GM18873 (cell line): ENCODE results near the gene SUPT3H.
A peak's percentile ranks its signal among the peaks of the same experiment; 100 is the strongest.

Experiments
- ATAC-seq: cut with Tn5 transposase; IDR thresholded peaks from one replicate; pipeline ENCODE4 v1.9.1; 2021; ENCODE audit warnings: mild to moderate bottlenecking, moderate library complexity, moderate number of reproducible peaks; ENCODE audit not compliant: unreplicated experiment, low FRiP score

The SUPT3H gene

GRCh38 chr6:45027126-45027525, 350.6 kb downstream of the SUPT3H start:
- ATAC-seq: no peak

DNA sequence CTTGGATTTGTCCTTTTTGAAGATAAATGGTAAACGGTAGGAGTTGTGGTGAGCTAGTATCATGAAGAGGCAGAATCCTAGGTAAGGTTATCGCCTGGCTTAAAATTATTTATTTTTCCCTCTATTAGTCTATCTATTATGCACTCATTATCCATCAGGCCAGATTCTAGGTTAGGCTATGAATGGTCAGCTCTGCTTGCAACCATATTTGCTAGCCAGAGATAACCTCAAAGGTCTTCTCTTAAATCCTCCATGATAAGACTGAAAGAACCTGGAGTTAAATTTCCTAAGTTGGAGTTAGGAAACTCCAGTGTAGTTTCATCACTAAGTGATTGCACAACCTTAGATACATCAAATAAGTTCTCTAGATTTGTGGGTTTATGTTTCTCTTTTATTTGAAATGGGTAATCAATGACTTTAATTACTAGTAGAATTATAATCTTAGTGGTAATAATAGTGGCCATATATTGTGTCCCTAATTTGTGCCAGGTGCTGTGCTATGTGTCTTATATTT, 351.7 kb downstream of the SUPT3H start:
- ATAC-seq: no peak

DNA sequence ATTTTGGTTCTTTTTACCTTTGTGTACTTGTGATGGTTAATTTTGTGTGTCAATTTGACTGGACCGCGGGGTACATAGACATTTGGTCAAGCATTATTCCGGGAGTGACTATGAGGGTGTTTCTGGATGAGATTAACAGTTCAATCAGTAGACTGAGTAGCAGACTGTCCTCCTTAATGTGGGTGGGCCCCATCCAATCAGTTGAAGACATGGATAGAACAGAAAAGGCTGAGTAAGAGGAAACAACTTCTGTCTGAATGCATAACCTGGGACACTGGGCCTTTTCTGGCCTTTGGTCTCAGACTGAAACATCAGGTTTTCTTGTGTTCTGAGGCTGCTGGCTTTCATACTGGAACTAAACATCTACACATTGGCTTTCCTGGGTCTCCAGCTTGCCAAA, 353.1 kb downstream of the SUPT3H start:
- no peak for ATAC-seq

GRCh38 chr6:45021676-45022075, 356.1 kb downstream of the SUPT3H start:
- ATAC-seq: no peak

- ATAC-seq: no peak
These were observed 365.0 kb downstream of the SUPT3H start for GRCh38 chr6:45012687-45013086.

DNA sequence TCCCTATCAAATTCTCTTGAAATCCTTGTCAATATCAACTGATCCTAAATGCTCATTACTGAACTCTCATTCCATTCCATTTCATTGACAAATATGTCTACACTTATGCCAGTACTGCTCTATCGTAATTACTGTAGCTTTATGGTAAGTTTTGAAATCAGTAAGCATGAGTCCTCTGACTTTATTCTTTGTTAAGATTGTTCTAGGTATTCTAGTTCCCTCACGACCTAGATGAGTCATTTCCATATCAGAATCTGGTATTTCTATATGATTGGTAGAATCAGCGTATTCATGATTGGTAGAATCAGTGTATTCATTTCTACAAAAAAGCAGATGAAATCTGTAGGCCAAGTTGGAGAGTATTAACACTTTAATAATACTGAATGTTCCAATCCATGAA, 368.2 kb downstream of the SUPT3H start:
- ATAC-seq: no peak

GRCh38 chr6:45006893-45007292, 370.8 kb downstream of the SUPT3H start:
- no peak for ATAC-seq

DNA sequence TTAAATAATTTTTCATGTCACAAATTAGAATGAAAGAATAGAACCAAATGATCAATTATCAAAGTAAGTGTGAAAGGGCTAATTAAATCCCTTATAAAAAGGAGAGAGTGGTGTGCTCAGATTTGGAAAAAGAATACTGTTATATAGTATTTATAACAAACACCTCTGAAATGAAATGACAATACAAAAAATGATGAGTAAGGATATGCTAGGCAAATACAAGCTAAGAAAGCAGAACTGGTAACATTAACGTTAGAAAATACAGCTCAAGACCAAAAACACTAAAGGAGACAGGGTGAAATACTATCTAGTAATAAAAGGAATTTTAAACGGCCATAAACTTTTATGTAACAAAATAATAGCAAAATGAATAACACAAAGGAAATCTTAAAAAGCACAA, 373.8 kb downstream of the SUPT3H start:
- no peak for ATAC-seq

DNA sequence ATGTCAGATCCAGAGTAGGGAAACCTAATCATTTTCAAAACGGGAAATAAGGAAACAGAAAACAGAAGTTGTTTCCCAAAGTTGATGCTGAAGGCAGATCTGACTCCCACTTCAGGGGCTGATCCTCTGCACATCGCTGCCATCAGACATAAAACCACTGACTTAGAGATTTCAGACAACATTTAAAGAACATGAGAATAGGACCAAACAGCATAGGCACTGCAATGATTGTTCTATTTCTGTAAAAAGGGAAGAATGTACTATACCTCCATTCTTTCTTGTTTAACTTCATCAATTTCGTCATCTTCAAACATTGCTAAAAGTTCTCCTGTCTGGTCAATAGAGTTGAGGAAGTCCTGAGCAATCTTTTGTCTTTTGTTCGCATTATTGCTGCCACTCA, 374.3 kb downstream of the SUPT3H start:
- no peak for ATAC-seq

GRCh38 chr6:45002390-45003105, 375.2 kb downstream of the SUPT3H start:
- no peak for ATAC-seq

GRCh38 chr6:45001663-45002062, 376.1 kb downstream of the SUPT3H start:
- ATAC-seq: peak; percentile 96

DNA sequence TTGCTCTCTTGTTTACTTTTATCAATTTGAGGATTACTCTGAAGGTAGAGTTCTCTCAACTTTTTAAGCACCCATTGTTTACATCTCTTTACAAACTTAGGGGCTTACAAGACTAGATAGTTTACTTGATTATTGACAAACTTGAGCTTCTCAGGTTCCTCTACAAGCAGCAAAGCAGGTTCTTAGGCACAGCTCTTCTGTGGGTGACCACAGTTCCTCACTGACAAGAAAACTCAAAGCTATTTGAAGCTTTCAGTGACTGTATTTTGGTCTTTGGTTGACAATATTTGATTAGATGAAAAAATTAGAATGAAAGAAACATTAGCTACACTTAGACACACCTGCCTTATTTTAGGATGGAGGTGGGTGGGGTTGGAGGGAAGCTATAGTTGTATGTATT, 376.9 kb downstream of the SUPT3H start:
- no peak for ATAC-seq

DNA sequence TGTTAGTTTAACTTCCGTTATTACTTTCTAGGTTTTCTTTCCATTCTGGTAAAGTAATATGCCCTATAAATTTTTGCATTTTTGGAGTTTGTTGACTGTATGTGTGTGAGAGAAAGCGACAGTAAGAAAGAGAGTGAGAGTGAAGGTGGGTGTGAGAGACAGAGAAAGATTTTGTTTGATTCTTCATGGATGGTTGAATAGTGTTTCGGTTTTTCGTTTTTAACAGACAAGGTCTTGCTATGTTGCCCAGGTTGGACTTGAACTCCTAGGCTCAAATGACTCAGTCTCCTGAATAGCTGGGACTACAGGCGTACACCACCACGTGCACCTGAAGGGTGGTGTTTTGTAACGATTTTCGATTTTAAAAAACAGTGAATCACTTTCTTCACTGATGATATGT, 378.7 kb downstream of the SUPT3H start:
- no peak for ATAC-seq

DNA sequence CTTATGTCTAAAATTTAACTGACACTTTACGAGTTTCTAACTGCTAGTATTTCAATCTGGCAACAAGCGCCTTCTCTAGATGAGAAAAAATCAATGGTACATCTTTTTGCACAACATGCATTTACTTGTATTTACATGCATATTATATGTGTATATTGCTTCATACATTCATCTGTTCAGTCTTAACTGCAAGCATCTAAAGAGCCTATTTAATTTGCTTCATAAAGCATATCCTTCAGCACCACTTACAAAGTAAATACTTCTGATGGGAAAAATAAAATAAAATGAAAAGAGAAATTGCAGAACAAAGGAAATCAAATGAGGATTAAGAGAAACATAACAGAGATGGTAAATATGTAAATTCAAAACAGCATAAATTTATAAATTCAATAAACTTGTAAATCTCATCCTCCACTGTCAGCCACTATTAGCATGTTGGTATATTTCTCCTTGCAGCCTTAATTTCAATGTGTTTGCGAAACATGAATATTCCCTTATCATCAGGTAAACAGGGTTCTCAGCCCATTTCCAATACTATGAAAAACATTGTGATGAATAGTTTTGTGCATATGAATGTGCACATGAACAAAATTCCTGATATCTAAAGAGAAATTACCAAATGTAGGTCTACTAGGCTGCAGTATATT, 382.1 kb downstream of the SUPT3H start:
- ATAC-seq: no peak

GRCh38 chr6:44989391-44989790, 388.3 kb downstream of the SUPT3H start:
- ATAC-seq: no peak

- no peak for ATAC-seq
These were observed 392.7 kb downstream of the SUPT3H start for GRCh38 chr6:44985006-44985405.

DNA sequence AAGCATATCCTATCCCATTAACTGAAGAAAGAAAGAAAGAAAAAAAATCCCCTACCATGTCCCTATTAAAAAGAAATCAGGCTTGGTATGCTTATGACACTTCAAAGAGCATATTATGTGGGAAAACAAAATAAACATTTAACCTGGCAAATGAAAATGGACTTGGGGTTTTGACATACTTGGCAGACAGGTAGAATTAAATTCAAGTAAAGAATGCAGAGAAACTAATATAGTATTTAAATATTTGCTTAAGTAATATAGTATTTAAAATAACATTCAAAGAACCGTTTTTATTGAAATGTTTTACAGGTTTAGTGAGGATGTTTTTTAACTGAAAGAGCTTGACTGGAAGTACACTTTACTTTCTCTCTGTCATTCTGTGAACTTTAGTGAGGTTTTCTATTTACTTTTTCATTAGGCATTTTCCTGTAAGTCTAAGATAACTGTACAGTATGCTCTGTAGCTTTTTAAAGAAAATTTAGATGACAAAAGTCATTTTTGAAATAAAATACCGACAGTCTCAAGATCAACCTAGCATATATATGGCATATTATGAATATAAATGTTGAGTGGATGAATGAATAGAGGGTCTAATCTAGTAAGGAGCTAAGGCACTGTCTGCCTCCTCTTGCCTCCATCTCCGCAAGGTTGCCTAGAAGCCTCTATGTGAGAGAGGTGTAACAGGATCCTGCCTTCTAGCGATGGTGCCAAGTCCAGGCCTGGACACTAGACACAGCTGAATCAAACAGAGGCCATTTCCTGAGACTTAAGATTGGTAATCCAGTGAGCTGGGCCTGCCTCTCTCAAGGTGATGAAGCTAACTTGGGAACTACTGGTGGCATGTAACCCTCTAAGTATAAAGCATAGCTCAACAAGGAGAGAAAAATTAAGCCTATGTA, 394.0 kb downstream of the SUPT3H start:
- no peak for ATAC-seq

- no peak for ATAC-seq
These were observed 396.9 kb downstream of the SUPT3H start for GRCh38 chr6:44980841-44981240.

DNA sequence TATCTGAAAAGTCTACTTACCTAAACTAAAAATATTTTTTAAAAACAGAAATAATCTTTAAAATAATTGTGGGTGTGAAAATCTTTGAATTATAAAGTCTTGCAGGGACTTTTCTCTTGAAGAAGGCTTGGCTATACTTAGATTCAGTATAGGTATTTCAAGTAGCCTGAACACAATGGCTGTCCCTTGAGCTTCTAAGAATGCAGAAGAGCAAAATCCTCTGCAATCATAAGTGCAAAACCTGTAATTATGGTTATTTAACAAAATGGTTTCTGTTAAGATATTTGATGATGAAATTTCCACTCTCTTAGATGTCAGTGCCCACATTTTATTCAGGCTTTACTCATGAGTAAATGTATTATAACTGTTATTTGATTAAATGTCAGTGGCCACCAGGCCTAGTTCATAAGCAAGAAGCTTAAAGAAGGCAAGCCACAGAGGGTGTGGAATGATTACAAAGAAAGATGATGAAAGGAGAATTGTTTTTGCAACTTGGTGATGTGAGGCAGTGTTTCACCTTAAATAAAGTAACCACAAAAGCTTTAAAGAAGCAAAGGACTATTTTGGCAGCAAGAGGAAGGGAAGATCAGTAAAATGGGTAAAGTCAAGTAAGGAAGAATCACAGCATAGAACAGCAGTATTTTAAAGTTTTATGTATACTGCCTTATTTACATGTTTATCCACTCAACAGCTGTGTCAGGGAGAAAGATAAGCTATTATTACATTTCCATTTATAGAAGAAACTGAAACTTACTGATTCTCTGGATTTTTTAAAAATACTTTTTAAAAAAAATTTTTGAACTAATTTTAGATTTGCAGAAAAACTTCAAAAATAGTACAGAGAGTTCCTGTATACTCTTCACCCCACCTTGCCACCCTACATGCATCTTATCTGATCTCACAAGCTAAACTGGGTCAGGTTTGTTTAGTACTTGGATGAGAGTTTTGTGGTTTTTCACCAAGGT, 400.8 kb downstream of the SUPT3H start:
- no peak for ATAC-seq

DNA sequence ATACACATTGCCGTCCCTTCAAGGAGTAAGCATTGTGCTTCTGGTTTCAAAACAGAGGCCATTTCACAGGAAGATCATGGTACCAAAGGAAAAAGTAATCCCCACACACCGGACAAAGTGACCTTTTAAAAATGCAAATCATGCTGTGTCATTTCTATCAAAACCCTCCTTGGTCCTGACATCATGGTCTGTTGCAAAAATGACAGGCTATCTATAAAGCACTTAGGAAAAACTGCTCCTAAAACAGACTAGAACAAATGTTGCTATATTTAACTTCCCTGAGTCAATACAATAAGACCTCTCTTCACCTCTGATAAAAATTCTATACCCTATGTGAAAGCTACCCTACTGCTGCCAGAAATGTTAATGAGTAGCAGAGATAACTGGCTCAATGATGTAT, 403.2 kb downstream of the SUPT3H start:
- ATAC-seq: no peak
